Gastroesophageal sphincter (tissue), 4 donors: ENCODE results near the gene TDRD6. TPM values are rescaled to one million over a fixed set of nuclear protein-coding genes. Genes with fewer than 3 reads are reported as not detected.
"Not testable (repeated sequence)": the region's sequence is repeated elsewhere in the genome, so short reads cannot be mapped to it uniquely, and the experiment has no call there.

ENCODE experiments used
- ATAC-seq: fragments of 150-250 bp; one replicate; pipeline ENCODE4 v1.9.1; 2016; ENCODE audit warnings: mild to moderate bottlenecking, moderate library complexity
- H3K27ac ChIP-seq, 4 donors: fragments of 200-600 bp; sonication (generic) in 3 of 4; 1 replicate in 3 of 4; 2 replicates in 1 of 4; pipeline ENCODE4 v1.5.1; 2016 to 2019
- H3K27me3 ChIP-seq: fragments of 200-600 bp; sonication (generic); one replicate; pipeline ENCODE4 v1.5.1; 2019
- H3K36me3 ChIP-seq, 2 donors: fragments of 200-600 bp; sonication (generic); one replicate each; pipeline ENCODE4 v1.5.1; 2019; ENCODE audit warnings: control low read depth in 1 of 2
- H3K4me1 ChIP-seq, 3 donors: fragments of 200-600 bp; sonication (generic); 1 replicate in 2 of 3; 2 replicates in 1 of 3; pipeline ENCODE4 v1.5.1; 2016 to 2019; ENCODE audit warnings: control low read depth in 2 of 3
- H3K4me3 ChIP-seq, 2 donors: fragments of 200-600 bp; sonication (generic); one replicate each; pipeline ENCODE4 v1.5.1; 2019; ENCODE audit warnings: mild to moderate bottlenecking in 1 of 2, moderate library complexity in 1 of 2
- H3K9me3 ChIP-seq, 3 donors: fragments of 200-600 bp; sonication (generic); one replicate each; pipeline ENCODE4 v1.5.1; 2017 to 2019; ENCODE audit warnings: control low read depth in 2 of 3
- CTCF ChIP-seq, 4 experiments: fragments of 200-600 bp in 2 of 4; fragments of 450-650 bp in 2 of 4; sonication (generic) in 1 of 4; IDR thresholded peaks; one replicate each; pipeline ENCODE4 v1.5.1; 2017 to 2019; ENCODE audit warnings: antibody characterized with exemption in 4 of 4, mild to moderate bottlenecking in 2 of 4, moderate library complexity in 2 of 4
- EP300 ChIP-seq: sonication (generic); formaldehyde crosslinking; IDR thresholded peaks from one replicate; pipeline ENCODE4 v1.6.1; 2017; ENCODE audit warnings: antibody characterized with exemption, mild to moderate bottlenecking
- POLR2A ChIP-seq, 2 donors: fragments of 450-650 bp; IDR thresholded peaks; one replicate each; pipeline ENCODE4 v1.6.1; 2017; ENCODE audit warnings: antibody characterized with exemption in 2 of 2, mild to moderate bottlenecking in 2 of 2, moderate library complexity in 1 of 2
- POLR2AphosphoS5 ChIP-seq: sonication (generic); formaldehyde crosslinking; IDR thresholded peaks from one replicate; pipeline ENCODE4 v1.6.1; 2017; ENCODE audit warnings: antibody characterized with exemption
- WGBS, 2 donors: methylation state at CpG; one replicate each; pipeline ENCODE4 v1.1.5; 2018; ENCODE audit warnings: low coverage in 1 of 2; 5-methylcytosine and 5-hydroxymethylcytosine counted together
- total RNA-seq, 4 donors: library from RNA; depleted of rRNA; stranded (reverse); fragments of >200 nt; gene quantifications; one replicate each; pipeline ENCODE4 v1.1.0, GENCODE V29; 2016

The TDRD6 gene
- total RNA-seq, 4 donors from 2014 or later: 0.15 to 5.1 (median 2.0) TPM

GRCh38 chr6:46741910-46742309 lies 54.2 kb downstream of the TDRD6 start:
- Histone ChIP-seq H3K4me3 (no peak overlapping the region), H3K27me3 (peaks cover 8% of the 10 kb centered on the region), H3K9me3 (no peaks in the 10 kb centered on the region), H3K36me3 (no peaks in the 10 kb centered on the region), H3K4me1 (no peaks in the 10 kb centered on the region), H3K27ac (no peak overlapping the region)
- 92 to 96% methylated on average over 4 of the region's 4 CpGs for WGBS, 2 donors
- TF ChIP-seq POLR2AphosphoS5 (no peak), CTCF (IDR thresholded peaks at IDR 0.05) (no peak), POLR2A (IDR thresholded peaks at IDR 0.05) (no peak), EP300 (no peak)
- ATAC-seq: no peak

GRCh38 chr6:46743425-46744158 lies 55.9 kb downstream of the TDRD6 start:
- 85 to 90% methylated on average over 1 of the region's 1 CpG for WGBS, 2 donors
- no peak for ATAC-seq
- TF ChIP-seq EP300: no peak
- no peak for TF ChIP-seq CTCF (IDR thresholded peaks at IDR 0.05)
- no peak for TF ChIP-seq POLR2AphosphoS5
- TF ChIP-seq POLR2A (IDR thresholded peaks at IDR 0.05): no peak
- H3K9me3 ChIP-seq: no peaks in the 10 kb centered on the region
- peaks cover 4% of the 10 kb centered on the region for H3K27me3 ChIP-seq
- H3K4me1 ChIP-seq: no peaks in the 10 kb centered on the region
- H3K27ac ChIP-seq: no peak overlapping the region
- H3K4me3 ChIP-seq: no peak overlapping the region
- no peaks in the 10 kb centered on the region for H3K36me3 ChIP-seq

GRCh38 chr6:46744159-46744725 lies 56.6 kb downstream of the TDRD6 start:
- WGBS, 2 donors: 83 to 93% methylated on average over 3 of the region's 3 CpGs
- H3K4me3 ChIP-seq, H3K9me3 ChIP-seq, ATAC-seq, H3K36me3 ChIP-seq, H3K4me1 ChIP-seq, H3K27ac ChIP-seq, H3K27me3 ChIP-seq: not testable (repeated sequence)

GRCh38 chr6:46745973-46746372 lies 58.3 kb downstream of the TDRD6 start:
- TF ChIP-seq POLR2A (IDR thresholded peaks at IDR 0.05) (no peak), EP300 (no peak), CTCF (IDR thresholded peaks at IDR 0.05) (no peak), POLR2AphosphoS5 (no peak)
- 63 to 83% methylated on average over 1 to 2 of the region's 2 CpGs for WGBS, 2 donors
- Histone ChIP-seq H3K27me3 (no peaks in the 10 kb centered on the region), H3K27ac (no peak overlapping the region), H3K4me1 (no peaks in the 10 kb centered on the region), H3K9me3 (no peaks in the 10 kb centered on the region), H3K4me3 (no peak overlapping the region), H3K36me3 (no peaks in the 10 kb centered on the region)
- no peak for ATAC-seq

GRCh38 chr6:46746696-46747095 lies 59.0 kb downstream of the TDRD6 start, which contains the start of gene ANKRD66:
Gene ANKRD66 (plus strand): TSS chr6:46746933. CDS start chr6:46751949, 5,016 bp downstream.
- H3K36me3 ChIP-seq: no peaks in the 10 kb centered on the region
- no peaks in the 10 kb centered on the region for H3K27me3 ChIP-seq
- H3K27ac ChIP-seq: no peak within 1 kb of the TSS
- 38 to 55% methylated on average over 1 of the region's 1 CpG for WGBS, 2 donors
- no peak for ATAC-seq
- no peak for TF ChIP-seq CTCF (IDR thresholded peaks at IDR 0.05)
- no peak for TF ChIP-seq POLR2A (IDR thresholded peaks at IDR 0.05)
- TF ChIP-seq EP300: no peak
- no peak for TF ChIP-seq POLR2AphosphoS5
- H3K9me3 ChIP-seq: no peaks in the 10 kb centered on the region
- H3K4me1 ChIP-seq: no peaks in the 10 kb centered on the region
- H3K4me3 ChIP-seq: no peak within 1 kb of the TSS
